NCI-H2227 (cell line): ENCODE results near the gene MPL.

Experiments used
- DNase-seq: peaks from one replicate; lab custom pipeline; 2025; ENCODE audit not compliant: unreplicated experiment; lab: John Stamatoyannopoulos, UW

MPL gene

DNA sequence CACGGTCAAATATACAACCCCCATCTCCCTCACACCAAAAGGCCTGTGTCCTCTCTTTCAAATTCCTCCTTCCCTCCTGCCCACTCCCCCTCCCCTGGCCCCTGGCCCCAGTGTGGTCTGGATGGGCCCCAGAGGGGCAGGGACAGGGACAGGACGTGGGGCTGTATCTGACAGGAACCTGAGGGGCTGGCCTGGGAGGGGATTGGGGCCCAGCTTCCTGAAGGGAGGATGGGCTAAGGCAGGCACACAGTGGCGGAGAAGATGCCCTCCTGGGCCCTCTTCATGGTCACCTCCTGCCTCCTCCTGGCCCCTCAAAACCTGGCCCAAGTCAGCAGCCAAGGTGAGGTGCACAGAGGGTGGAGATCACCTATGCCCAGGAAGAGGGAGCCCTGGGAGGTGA, at the start of gene MPL:
MPL (plus strand) TSS at position 231 of the 400 bp plus-strand sequence; CDS start at position 262, 31 bp downstream.
- DNase-seq: no peak

DNA sequence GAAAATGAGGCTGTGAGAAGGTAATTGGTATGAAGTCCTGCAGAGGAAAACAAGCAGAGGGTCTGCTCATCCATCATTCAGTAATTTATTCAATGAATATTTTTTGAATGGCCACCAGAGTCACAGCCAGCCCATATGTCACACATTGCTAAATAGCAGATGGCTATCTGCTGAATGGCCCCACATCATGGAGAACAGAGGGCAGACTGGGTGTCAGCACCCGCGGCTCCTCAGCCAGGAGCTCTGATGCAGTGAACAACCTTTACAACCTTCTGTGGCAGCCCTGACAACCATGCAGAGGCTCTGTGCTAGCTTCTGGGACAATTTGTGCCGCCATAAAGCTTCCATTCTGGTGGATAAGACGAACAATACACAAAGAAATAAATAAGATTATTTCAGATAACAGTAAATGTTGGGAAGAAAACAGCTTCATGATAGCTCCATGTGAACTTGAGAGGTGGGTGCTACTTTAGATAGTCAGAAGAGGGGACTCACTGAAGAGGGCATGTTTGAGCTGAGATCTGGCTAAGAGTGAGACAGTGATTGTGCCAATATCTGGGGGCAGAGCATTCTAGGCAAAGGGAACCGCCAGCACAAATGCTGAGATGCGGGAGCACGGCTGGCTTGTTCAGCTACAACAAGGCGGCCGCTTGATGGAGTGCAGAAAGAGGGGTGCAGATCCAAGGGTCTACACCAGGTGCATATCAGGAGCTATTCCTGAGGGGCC, 49.4 kb upstream of the MPL start:
- DNase-seq: no peak

DNA sequence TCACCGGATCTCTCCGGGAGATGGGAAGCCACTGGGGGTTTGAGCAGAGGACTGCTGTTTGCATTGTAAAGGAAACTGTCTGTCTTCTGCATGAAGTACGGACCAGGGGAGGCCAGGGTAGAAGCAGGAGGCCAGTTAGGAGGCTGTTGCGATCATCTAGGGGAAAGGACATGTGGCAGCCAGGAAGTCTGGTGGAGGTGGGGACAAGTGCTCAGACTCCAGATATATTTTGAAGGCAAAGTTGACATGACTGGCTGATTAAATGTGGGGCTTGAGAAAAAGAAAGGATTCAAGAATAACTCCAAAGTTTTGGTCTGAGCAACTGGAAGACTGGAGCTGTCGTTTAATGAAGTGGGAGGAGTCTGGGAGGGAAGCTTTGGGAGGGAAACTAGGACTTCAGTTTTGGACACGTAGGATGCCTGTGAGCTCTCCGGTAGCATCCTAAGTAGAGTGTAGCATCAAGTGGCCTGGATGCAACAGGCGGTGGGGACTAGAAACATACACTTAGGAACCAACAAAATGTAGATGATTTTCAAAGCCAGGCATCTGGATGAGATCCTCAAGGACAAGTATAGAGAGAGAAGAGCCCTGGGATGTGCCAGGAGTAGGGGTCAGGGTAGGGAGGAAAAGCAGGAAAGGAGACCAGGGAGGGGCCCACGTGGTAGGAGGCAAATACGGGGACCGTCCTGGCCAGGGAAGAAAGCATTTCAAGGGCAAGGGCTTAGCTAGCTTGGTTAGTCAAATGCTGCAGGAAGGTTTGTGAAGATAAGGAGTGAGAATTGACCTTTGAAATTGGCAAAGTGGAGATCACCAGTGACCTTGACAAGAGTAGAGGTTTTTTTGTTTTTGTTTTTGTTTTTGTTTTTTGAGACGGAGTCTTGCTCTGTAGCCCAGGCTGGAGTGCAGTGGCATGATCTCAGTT, 48.6 kb upstream of the MPL start:
- no peak for DNase-seq

DNA sequence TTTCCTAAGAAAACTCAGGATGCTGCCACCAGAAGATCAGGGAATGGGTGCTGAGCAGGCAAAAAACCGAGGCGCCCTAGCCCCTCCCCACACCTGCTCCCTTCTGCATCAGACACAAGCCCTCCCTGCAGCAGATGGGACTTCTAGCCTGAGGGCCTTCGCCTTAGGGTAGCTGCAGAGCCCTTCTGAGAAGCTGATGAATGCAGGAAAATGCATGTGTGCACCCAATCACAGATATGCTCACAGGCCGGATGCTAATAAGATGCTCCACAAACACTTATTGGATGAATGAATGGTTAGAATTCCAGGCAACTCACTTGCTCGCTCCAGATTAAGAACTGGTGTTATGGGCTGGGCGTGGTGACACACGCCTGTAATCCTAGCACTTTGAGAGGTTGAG, 45.4 kb upstream of the MPL start:
- DNase-seq: no peak

DNA sequence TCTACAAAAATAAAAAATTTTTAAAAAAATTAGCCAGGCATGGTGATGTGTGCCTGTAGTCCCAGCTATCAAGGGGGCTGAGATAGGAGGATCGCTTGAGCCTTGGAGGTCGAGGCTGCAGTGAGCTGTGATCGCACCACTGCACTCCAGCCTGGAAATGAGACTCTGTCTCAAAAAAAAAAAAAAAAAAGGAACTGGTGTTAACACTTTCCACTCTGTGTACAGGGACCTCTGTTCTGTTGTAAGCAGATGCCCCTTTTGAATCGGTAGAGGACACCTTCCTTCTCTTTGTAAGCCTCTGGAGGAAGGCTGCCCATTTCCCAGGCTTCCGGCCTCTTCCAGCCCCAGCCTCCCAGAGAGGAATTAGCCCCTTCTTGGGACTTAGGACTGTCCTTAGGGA, 44.9 kb upstream of the MPL start:
- DNase-seq: no peak

DNA sequence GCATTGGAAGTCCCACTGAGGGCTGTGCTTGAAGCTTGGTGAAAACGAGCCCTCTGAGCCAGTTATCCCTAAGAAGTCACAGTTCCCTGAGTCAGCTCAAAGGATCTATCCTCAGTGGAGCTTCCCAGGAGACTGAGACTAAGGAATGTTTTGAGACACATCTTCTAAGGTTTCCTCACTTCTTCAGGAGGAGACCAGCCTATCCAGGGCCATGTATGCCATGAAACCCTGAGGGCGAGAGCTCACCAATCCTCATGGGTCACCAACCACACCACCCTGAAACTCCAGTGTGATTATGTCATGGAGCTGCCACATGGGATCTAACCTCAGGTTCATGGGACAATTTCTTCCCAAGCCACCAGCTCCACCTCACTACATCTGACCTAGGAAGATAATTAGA, 44.4 kb upstream of the MPL start:
- no peak for DNase-seq

DNA sequence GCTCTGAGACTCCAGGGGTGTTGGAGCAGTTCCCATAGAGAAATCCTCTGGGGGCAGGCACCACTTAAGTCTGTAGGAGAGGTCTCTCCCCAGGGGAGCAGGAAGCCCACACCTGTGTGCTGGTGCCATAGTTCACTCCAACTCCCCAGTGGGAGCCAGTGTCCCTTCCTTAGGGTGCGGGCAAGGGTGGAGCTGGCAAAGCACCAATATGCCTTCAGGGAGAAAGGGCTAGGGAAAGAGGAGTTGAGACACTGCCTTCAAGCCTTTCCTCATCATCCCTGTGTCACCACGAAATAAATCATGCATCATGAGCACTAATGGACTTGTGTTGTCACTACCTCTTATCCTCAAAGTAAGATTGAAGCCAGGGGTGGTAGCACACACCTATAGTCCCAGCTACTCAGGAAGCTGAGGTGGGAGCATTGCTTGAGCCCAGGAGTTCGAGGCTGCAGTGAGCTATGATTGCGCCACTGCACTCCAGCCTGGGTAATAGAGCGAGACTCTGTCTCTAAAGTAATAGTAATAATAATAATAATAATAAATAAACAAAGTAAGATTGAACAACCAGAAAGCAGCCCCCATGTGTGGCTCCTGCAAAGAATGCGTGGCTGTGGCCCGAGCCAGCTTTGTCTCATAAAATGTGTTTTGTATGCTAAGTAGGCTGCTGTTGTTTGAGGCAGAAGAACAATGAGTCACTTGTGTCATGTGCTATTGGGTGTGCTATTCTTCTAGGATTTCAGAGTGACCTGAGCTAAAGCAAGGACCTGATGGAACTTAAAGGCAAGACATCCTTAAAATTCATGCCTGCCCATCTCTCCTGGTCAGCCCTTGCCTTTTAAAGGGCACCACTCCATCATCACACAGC, 43.5 kb upstream of the MPL start:
- DNase-seq: no peak

DNA sequence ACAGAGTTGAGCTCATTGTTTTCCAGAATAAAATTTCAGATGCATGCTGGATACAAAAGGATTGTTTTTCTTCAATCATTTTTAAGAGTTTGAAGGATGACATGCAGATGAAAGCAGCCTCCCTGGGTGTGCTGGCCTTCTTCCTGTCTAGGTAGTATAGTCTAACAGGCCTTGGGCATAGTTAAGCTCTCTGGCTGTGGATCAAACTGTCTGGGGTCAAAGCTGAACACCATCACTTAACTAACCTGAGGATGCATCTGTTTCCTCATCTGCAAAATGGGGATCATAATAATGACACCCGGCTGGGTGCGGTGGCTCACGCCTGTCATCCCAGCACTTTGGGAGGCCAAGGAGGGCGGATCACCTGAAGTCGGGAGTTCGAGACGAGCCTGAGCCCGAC, 42.9 kb upstream of the MPL start:
- no peak for DNase-seq

DNA sequence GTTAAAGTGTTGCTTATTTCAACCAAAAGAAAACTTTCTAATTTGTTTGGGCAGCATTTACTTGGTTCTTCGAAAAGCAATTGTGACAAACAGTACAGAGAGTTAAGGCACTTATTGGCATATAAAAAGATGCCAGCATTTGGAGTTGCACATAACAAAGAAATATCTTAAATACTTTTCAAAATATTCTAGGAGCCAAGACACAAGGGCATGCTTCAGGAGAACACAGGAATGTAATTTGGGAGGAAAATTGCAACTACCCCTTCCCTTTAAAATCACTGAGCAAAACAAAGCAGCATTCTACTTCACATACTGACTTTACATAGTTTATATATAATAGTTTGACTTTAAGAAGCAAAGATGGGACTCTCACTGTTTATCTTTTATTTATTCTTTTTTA, 41.4 kb upstream of the MPL start:
- no peak for DNase-seq

DNA sequence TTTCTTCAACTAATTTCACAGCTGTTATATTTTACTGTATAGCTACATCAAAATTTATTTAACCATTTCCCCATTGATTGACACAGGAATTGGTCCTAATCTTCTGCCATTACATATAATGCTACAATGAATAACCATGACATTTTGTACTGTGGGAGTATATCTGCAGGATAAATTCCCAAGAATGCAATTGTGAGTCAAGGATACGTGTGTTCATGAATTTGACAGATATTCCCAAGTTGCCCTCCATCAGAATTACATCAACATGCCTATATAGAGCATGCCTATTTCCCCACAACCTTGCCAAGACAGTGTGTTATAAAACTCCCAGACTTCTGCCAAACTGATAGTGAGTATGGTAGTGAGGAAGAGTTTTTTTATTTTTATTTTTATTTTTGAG, 39.6 kb upstream of the MPL start:
- DNase-seq: no peak

DNA sequence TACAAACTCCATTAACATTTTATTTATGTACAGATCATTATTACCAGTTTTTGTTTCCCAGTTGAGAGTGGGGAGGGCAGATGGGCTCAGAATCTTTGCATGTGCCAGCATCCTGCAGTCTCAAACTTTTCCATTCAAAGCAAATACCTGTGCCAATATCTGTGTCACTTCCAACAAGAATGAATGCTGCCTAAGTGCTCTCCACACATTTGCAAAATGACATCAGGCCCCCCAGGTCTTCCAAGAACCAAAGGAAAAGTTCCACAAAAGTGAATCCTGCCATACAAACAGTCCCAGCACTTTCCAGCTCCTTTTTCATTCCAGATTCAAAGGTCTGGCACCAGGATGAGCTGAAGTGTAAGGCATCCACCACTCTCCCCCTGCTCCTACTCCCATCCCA, 38.5 kb upstream of the MPL start:
- DNase-seq: no peak

DNA sequence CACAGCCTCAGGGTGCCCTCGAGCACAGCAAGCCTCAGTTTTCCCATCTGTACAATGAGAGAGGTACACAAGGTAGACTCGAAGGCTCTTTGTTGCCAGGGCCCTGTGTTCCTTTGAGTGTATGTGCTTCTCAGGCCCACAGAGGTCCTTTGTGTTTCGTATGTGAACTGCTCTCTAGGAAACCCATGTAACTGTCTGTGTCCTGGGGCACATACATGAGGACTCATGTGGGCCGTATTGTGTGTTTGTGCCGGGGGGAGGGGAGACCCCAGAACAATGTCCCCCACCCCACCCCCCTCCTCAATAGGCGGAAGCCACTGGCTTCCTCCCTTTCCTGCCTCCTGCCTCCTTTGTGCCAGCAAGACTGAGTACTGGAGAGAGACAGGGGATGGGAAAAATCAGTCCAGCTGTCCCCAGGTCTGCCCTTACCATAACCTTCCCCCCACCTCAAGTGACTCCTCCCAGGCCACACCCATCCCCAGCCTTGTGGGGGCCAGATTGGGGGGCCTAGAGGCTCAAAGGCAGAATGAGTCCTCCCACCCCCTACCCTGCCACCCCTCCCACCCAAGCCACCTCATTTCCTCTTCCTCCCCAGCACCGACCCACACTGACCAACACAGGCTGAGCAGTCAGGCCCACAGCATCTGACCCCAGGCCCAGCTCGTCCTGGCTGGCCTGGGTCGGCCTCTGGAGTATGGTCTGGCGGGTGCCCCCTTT, 37.1 kb upstream of the MPL start, which contains the start of gene TIE1:
TIE1 (plus strand) TSS at position 605 of the 717 bp plus-strand sequence; CDS start at position 695, 90 bp downstream.
- DNase-seq: no peak

DNA sequence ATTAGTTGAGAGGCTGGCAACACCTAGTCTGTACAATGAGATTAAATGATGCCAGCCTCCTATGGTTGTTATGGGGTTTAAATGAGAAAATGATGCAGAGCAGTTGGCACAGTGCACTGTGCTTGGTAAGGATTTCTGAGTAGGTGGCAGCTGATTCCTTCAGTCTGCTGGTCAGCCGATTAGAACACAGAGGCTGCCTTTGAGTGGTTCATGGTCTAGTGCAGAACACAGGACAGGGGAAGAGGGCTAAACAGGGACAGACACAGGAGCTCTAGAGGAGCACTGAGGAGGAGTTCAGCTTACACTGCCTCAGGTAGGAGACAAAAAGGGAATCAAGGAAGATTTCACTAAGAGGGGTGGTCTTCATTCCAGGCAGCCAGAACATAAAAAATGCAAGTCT, 35.4 kb upstream of the MPL start:
- no peak for DNase-seq

DNA sequence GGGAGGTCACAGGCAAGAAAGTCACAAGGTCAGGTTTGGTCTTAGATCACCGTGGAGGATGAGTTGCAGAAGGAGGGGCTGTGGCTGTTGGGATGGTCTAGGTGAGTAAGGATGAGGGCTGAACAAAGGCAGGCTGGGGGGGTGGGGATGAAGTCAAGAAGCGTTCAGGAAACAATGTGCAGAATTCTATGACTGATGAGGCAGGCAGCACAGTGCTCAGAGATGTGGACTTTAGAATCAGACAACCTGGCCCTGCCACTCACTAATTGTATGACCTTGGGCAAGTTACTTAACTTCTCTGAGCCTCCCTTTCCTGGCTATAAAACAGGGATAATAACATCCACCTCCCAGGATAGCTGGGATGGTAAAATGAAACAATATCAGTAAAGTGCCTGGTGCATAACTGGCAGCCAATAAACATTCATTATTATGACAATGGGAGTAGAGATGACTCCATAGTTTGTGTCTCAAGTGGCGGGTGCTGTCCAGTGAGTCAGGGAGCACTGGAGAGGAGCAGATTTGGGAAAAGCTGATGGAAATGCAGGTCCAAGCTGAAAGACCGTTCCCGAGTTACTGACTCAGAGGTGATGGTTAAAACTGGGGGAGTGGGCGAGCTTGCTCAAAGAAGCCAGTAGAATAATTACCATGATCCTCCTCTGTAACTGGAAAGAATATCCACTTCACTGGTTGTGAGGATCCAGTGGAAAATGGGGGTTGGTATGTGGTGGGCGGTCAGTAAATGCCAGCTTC, 34.7 kb upstream of the MPL start:
- no peak for DNase-seq

DNA sequence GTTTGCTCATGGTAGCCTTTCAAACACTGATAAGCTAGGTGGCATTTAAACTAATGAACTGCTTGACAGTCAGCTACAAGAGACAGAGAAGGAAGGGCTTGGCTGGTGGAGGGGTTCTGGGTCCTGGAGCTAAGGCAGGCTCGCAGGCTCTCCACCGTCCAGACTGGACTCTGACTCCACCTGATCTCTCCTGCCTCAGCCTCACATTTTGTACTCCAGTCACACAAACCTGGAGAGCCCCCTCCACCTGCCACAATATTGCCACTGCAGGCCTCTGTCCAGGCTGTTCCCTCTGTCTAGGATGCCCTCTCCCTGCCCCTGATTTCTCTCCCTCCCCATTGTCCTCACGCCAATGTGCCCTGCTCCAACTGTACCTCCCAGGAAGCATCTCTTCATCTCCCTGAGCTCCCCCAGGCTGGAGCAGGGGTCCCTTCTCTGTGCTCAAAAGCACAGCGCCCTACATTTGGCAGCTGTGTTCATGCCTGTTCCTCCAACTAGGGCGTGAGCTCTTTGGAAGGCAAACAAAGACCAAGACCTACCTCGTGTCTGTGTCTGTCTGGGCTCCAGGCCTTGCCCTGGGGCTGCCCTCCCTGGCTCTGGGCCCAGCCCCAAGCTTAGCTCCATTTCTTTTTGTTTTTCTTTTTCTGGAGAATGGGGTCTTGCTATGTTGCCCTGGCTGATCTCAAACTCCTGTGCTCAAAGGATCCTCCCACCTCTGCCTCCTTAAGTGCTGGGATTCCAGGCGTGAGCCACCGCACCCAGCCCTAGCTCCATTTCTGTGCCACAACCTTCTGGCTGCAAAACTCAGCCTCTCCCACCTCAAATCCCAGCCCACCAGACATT, 33.9 kb upstream of the MPL start:
- no peak for DNase-seq

DNA sequence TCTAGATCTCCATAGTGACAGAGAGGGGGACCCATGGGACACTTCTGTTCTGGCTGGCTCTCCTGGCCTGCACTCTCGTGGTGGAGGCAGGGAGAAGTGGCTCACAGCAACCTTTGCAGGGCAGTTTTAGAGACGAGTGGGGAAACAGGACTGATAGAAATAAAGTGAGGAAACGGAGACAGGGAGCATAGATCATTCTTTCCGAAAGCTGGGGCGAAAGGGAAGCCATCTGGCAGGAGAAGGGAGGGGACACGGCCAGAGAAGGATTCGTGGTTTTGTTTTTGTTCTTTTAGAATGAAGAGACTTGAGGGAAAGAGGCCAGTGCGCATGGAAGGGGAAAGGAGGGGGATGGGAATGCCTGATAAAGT, 33.3 kb upstream of the MPL start:
- no peak for DNase-seq

DNA sequence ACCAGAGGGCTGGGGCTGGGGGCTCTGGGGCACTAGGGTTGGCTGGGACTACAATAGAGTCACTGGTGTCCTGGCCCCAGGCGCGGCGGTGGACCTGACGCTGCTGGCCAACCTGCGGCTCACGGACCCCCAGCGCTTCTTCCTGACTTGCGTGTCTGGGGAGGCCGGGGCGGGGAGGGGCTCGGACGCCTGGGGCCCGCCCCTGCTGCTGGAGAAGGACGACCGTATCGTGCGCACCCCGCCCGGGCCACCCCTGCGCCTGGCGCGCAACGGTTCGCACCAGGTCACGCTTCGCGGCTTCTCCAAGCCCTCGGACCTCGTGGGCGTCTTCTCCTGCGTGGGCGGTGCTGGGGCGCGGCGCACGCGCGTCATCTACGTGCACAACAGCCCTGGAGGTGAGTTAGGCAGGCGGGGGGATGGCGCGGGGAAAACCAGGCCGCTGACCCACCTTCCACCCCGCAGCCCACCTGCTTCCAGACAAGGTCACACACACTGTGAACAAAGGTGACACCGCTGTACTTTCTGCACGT, 32.8 kb upstream of the MPL start:
- DNase-seq: no peak

DNA sequence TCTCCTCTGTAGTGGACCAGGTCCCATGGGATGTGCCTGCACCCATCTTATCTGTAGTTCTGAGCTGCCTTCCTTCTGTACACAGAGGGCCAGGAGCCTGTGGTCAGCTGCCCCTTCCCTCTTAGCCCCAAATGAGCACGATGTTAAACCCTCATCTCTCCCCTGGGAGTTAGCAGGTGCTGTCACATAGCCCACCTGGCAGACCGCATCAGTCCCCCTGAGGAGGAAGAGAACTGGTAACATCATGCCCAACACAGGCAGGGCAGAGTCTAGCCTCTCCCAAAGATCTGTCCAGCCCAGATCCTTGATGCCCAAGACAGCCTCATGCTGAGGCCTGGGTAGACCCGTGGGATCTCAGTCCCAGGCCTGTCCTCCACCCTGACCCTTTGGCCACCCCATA, 32.2 kb upstream of the MPL start:
- no peak for DNase-seq
